HL-60 (cell line): ENCODE measurements around the gene TRIM28.

Source experiments
- DNase-seq, 2 experiments: peaks; one replicate each; pipeline ENCODE4 v3.0.0-alpha.2; 2010 to 2020; ENCODE audit warnings: low read depth in 1 of 2, low spot score in 1 of 2
- H3K27ac ChIP-seq: fragments of 250-450 bp; sonication (Bioruptor Pico); replicated peaks from 2 replicates; pipeline ENCODE4 v1.5.1; 2020; ENCODE audit warnings: mild to moderate bottlenecking, moderate library complexity
- H3K27me3 ChIP-seq: fragments of 250-450 bp; sonication (Bioruptor Pico); 2 replicates; pipeline ENCODE4 v1.5.1; 2021; ENCODE audit warnings: mild to moderate bottlenecking, moderate library complexity; ENCODE audit not compliant: insufficient read depth, poor library complexity, severe bottlenecking
- H3K4me3 ChIP-seq: replicated peaks from 2 replicates; pipeline ENCODE4 v1.5.1; 2011; ENCODE audit warnings: mild to moderate bottlenecking, control low read depth, low read length; ENCODE audit not compliant: insufficient read depth
- GABPA ChIP-seq: IDR thresholded peaks from 2 replicates; pipeline ENCODE4 v1.6.1; 2012; ENCODE audit warnings: low read depth
- POLR2AphosphoS5 ChIP-seq: IDR thresholded peaks from 2 replicates; pipeline ENCODE4 v1.6.1; 2012; ENCODE audit warnings: low read depth
- REST ChIP-seq: IDR thresholded peaks from 2 replicates; pipeline ENCODE4 v1.6.1; 2012; ENCODE audit warnings: low read depth; ENCODE audit not compliant: insufficient replicate concordance
- SPI1 ChIP-seq: IDR thresholded peaks from 2 replicates; pipeline ENCODE4 v1.6.1; 2012; ENCODE audit warnings: low read depth, mild to moderate bottlenecking, borderline replicate concordance
- TF ChIP-seq, protein P1 (sequence below): IDR thresholded peaks from one replicate; pipeline ENCODE4 v1.5.1; 2011; ENCODE audit warnings: low read length, control low read depth, inconsistent platforms; ENCODE audit not compliant: insufficient read depth

The TRIM28 gene

DNA sequence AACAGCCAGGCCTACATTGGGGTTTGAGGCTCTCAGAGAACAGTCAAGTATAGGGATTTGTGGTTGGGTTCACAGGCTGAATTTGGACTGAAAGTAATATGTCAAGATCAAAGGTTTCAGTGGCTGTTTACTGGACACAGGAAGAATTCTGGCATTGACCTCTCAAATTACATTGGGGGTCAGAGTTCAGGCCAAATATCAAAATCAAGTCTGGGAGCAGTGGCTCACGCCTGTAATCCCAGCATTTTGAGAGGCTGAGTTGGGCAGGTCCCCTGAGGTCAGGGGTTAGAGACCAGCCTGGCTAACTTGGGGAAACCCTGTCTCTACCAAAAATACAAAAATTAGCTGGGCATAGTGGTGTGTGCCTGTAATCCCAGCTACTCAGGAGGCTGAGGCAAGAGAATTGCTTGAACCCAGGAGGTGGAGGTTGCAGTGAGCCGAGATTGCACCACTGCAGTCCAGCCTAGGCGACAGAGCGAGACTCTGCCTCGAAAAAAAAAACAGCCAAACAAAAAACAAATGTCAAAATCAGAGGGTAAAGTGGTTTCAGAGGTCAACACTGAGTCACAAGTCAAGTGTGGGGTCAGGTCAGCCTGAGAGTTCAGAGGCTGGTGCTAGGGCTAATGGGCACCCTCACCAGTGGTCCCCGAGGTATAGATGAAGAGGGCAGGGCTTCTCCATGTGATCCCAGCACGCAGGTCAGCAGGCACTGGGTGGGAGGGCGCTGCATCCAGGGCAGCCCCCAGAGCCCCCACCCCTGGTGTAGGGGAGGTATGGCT, 33.6 kb upstream of the TRIM28 start:
- H3K27ac ChIP-seq, result no peak overlapping the region
- no peak for DNase-seq
- TF ChIP-seq SPI1, result no peak
- TF ChIP-seq POLR2AphosphoS5, result no peak
- TF ChIP-seq, protein P1, sequence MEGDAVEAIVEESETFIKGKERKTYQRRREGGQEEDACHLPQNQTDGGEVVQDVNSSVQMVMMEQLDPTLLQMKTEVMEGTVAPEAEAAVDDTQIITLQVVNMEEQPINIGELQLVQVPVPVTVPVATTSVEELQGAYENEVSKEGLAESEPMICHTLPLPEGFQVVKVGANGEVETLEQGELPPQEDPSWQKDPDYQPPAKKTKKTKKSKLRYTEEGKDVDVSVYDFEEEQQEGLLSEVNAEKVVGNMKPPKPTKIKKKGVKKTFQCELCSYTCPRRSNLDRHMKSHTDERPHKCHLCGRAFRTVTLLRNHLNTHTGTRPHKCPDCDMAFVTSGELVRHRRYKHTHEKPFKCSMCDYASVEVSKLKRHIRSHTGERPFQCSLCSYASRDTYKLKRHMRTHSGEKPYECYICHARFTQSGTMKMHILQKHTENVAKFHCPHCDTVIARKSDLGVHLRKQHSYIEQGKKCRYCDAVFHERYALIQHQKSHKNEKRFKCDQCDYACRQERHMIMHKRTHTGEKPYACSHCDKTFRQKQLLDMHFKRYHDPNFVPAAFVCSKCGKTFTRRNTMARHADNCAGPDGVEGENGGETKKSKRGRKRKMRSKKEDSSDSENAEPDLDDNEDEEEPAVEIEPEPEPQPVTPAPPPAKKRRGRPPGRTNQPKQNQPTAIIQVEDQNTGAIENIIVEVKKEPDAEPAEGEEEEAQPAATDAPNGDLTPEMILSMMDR, result no peak
- no peak for TF ChIP-seq REST
- TF ChIP-seq GABPA, result no peak
- H3K27me3 ChIP-seq, result no peaks in the 10 kb centered on the region
- H3K4me3 ChIP-seq, result no peak overlapping the region

DNA sequence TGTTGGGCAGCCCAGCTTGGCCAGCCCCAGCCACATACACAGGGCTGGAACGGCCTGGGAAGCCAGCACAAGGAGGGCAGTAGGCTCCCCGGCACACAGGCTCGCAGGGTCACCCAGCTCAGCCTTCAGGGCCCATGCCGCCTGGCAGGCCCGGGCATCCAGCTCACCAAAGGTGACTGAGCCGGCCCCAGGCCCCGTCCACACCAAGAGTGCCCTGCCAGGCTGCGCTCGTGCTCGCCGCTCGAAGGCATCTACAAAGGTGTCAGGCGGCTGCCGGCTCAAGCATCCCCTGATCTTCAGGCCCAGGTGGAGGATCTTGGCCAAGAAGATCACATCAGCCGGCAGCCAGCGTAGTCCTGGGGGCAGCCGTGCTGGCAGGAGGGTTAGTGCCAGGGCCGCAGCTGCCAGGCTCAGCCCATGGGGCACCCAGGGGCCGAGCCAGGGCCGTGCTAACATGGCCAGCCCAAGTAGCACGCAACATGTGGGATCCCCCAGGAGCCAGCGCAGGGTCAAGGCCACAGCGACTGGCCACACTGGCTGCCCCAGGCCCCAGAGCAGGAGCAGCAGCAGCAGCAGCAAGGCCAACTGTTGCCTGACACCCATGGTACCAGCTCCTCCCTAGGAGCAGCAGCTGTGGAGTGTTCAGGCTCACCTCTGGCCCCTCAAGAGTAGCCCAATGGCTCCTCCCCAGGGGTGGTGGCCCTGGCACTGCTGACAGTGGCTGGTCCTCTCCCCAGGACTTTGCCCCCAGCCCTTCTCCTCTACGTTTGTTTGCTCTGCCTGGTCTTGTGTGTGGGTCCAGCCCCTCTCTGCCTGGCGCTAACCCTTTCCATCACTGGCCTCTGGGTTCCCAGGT, 32.3 kb upstream of the TRIM28 start, which contains the start of gene SLC27A5:
TSS of gene SLC27A5 (minus strand) at position 640 of the 856 bp plus-strand sequence. CDS start at position 603, 37 bp downstream.
- Histone ChIP-seq H3K4me3 (no peak within 1 kb of the TSS), H3K27me3 (no peaks in the 10 kb centered on the region), H3K27ac (no peak within 1 kb of the TSS)
- DNase-seq, result no peak
- TF ChIP-seq SPI1 (no peak), POLR2AphosphoS5 (no peak), REST (no peak), GABPA (no peak)
- TF ChIP-seq, protein P1, result no peak

GRCh38 chr19:58513213-58513693, 30.6 kb upstream of the TRIM28 start:
- TF ChIP-seq POLR2AphosphoS5 (no peak), SPI1 (no peak), REST (no peak), GABPA (no peak)
- TF ChIP-seq, protein P1, result no peak
- Histone ChIP-seq H3K27me3 (no peaks in the 10 kb centered on the region), H3K27ac (peak overlapping the region; percentile 72), H3K4me3 (no peak overlapping the region)
- DNase-seq, result no peak
